Measurements from ENCODE around the gene TCP11L2.

DNA sequence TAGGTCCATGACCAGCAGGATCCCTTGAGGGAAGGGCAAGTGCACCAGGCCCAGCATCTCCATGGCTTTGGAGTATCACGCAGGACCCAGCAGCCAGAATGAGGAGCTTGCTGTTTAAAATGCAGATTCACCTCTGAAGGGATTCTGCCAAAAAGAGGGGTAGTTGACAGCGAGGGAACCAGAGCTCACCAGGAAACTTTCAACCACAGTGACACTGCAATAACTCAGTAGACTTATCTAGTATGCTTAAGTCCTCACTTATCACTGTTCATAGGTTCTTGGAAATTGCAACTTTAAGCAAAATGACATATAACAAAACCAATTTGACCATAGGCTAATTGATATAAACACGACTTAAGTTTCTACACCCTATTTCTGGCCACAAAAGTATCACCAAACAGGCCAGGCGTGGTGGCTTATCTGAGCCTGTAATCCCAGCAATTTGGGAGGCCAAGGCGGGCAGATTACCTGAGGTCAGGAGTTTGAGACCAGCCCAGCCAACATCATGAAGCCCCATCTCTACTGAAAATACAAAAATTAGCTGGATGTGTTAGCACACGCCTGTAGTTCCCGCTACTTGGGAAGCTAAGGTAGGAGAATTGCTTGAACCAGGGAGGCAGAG, 33.3 kb upstream of the TCP11L2 start:
- TF ChIP-seq, protein P1, sequence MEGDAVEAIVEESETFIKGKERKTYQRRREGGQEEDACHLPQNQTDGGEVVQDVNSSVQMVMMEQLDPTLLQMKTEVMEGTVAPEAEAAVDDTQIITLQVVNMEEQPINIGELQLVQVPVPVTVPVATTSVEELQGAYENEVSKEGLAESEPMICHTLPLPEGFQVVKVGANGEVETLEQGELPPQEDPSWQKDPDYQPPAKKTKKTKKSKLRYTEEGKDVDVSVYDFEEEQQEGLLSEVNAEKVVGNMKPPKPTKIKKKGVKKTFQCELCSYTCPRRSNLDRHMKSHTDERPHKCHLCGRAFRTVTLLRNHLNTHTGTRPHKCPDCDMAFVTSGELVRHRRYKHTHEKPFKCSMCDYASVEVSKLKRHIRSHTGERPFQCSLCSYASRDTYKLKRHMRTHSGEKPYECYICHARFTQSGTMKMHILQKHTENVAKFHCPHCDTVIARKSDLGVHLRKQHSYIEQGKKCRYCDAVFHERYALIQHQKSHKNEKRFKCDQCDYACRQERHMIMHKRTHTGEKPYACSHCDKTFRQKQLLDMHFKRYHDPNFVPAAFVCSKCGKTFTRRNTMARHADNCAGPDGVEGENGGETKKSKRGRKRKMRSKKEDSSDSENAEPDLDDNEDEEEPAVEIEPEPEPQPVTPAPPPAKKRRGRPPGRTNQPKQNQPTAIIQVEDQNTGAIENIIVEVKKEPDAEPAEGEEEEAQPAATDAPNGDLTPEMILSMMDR (IDR thresholded peaks at IDR 0.05; ENCODE audit: poor library complexity, severe bottlenecking), result no peak
- TF ChIP-seq RAD21 (conservative IDR thresholded peaks at IDR 0.05) (no peak), POLR2AphosphoS5 (IDR thresholded peaks at IDR 0.05) (no peak), EP300 (conservative IDR thresholded peaks at IDR 0.05; ENCODE audit: poor library complexity, severe bottlenecking) (no peak), EZH2 (IDR thresholded peaks at IDR 0.05; ENCODE audit: borderline replicate concordance, insufficient read depth, low read length, poor library complexity, severe bottlenecking) (no peak), TAF1 (IDR thresholded peaks at IDR 0.05; ENCODE audit: low read depth) (no peak), MXI1 (conservative IDR thresholded peaks at IDR 0.05; ENCODE audit: poor library complexity, severe bottlenecking) (no peak)
- TF ChIP-seq, protein P2, sequence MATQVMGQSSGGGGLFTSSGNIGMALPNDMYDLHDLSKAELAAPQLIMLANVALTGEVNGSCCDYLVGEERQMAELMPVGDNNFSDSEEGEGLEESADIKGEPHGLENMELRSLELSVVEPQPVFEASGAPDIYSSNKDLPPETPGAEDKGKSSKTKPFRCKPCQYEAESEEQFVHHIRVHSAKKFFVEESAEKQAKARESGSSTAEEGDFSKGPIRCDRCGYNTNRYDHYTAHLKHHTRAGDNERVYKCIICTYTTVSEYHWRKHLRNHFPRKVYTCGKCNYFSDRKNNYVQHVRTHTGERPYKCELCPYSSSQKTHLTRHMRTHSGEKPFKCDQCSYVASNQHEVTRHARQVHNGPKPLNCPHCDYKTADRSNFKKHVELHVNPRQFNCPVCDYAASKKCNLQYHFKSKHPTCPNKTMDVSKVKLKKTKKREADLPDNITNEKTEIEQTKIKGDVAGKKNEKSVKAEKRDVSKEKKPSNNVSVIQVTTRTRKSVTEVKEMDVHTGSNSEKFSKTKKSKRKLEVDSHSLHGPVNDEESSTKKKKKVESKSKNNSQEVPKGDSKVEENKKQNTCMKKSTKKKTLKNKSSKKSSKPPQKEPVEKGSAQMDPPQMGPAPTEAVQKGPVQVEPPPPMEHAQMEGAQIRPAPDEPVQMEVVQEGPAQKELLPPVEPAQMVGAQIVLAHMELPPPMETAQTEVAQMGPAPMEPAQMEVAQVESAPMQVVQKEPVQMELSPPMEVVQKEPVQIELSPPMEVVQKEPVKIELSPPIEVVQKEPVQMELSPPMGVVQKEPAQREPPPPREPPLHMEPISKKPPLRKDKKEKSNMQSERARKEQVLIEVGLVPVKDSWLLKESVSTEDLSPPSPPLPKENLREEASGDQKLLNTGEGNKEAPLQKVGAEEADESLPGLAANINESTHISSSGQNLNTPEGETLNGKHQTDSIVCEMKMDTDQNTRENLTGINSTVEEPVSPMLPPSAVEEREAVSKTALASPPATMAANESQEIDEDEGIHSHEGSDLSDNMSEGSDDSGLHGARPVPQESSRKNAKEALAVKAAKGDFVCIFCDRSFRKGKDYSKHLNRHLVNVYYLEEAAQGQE (IDR thresholded peaks at IDR 0.05; ENCODE audit: borderline replicate concordance), result no peak

All from neural cell (in vitro differentiated cells).